Liver (tissue), 9 donors: ENCODE data around the gene MARCHF10. TPM values are rescaled to one million over a fixed set of nuclear protein-coding genes. Genes with fewer than 3 reads are reported as not detected.

Experiments used
- DNase-seq: peaks from one replicate; pipeline ENCODE4 v3.0.0-alpha.2; 2017; ENCODE audit warnings: low spot score
- H3K27ac ChIP-seq, 2 donors: one replicate each; pipeline ENCODE4 v1.7.0; 2013; ENCODE audit warnings: inconsistent platforms in 2 of 2, low read length in 2 of 2, control low read depth in 1 of 2, low read depth in 1 of 2, mild to moderate bottlenecking in 1 of 2
- H3K27me3 ChIP-seq, 4 donors: one replicate each; pipeline versions ENCODE4 v1.6.1 to v1.7.0; 2013; ENCODE audit warnings: low read length in 3 of 4, inconsistent platforms in 1 of 4, mild to moderate bottlenecking in 1 of 4, moderate library complexity in 1 of 4; ENCODE audit not compliant: control insufficient read depth in 4 of 4, insufficient read depth in 4 of 4
- H3K36me3 ChIP-seq, 4 donors: one replicate each; pipeline versions ENCODE4 v1.6.1 to v1.7.0; 2013; ENCODE audit warnings: low read length in 3 of 4, mild to moderate bottlenecking in 3 of 4, low read depth in 1 of 4, moderate library complexity in 1 of 4; ENCODE audit not compliant: control insufficient read depth in 4 of 4, insufficient read depth in 3 of 4
- H3K4me1 ChIP-seq, 4 donors: one replicate each; pipeline versions ENCODE4 v1.6.1 to v1.7.0; 2013; ENCODE audit warnings: low read length in 3 of 4, mild to moderate bottlenecking in 3 of 4, moderate library complexity in 1 of 4; ENCODE audit not compliant: control insufficient read depth in 4 of 4, insufficient read depth in 4 of 4
- H3K4me3 ChIP-seq, 3 donors: one replicate each; pipeline versions ENCODE4 v1.6.1 to v1.7.0; 2013; ENCODE audit warnings: low read length in 3 of 3, control low read depth in 1 of 3, low read depth in 1 of 3, mild to moderate bottlenecking in 1 of 3
- H3K9ac ChIP-seq, 2 donors: one replicate each; pipeline ENCODE4 v1.7.0; 2013; ENCODE audit warnings: low read length in 2 of 2, mild to moderate bottlenecking in 2 of 2, moderate library complexity in 2 of 2, control low read depth in 1 of 2, low read depth in 1 of 2
- H3K9me3 ChIP-seq, 4 donors: one replicate each; pipeline versions ENCODE4 v1.6.1 to v1.7.0; 2013; ENCODE audit warnings: low read length in 3 of 4; ENCODE audit not compliant: control insufficient read depth in 4 of 4
- FOXA2 ChIP-seq: IDR thresholded peaks from 2 replicates; pipeline ENCODE4 v1.6.1; 2016; ENCODE audit warnings: antibody characterized with exemption
- GABPA ChIP-seq, 2 donors: IDR thresholded peaks in 1 of 2; conservative IDR thresholded peaks in 1 of 2; 2 replicates each; pipeline ENCODE4 v1.6.1; 2016; ENCODE audit warnings: antibody characterized with exemption in 2 of 2, mild to moderate bottlenecking in 1 of 2, moderate library complexity in 1 of 2
- HNF4A ChIP-seq, 2 donors: conservative IDR thresholded peaks; 2 replicates each; pipeline ENCODE4 v1.6.1; 2016; ENCODE audit warnings: antibody characterized with exemption in 2 of 2, mild to moderate bottlenecking in 2 of 2
- HNF4G ChIP-seq: IDR thresholded peaks from 2 replicates; pipeline ENCODE4 v1.6.1; 2016; ENCODE audit warnings: antibody characterized with exemption
- NR2F2 ChIP-seq: IDR thresholded peaks from 2 replicates; pipeline ENCODE4 v1.6.1; 2016; ENCODE audit warnings: antibody characterized with exemption
- RAD21 ChIP-seq, 2 donors: IDR thresholded peaks; 2 replicates each; pipeline ENCODE4 v1.6.1; 2016; ENCODE audit warnings: antibody characterized with exemption in 2 of 2, mild to moderate bottlenecking in 2 of 2
- RXRA ChIP-seq, 2 donors: IDR thresholded peaks; 2 replicates each; pipeline ENCODE4 v1.6.1; 2017 to 2018; ENCODE audit warnings: antibody characterized with exemption in 2 of 2, mild to moderate bottlenecking in 1 of 2
- SP1 ChIP-seq: IDR thresholded peaks from 2 replicates; pipeline ENCODE4 v1.6.1; 2018; ENCODE audit warnings: antibody characterized with exemption, mild to moderate bottlenecking
- WGBS: extraction: QIAGEN DNeasy Blood & Tissue Kit; methylation state at CpG from one replicate; pipeline ENCODE4 v1.1.7; 2013; 5-methylcytosine and 5-hydroxymethylcytosine counted together
- polyA plus RNA-seq, 2 donors: library from polyadenylated mRNA; stranded (reverse) in 1 of 2; unstranded in 1 of 2; fragments of 200-250 nt in 1 of 2; fragments of >200 nt in 1 of 2; fragmentation: Nextera tagmentation in 1 of 2; extraction: Ambion mirVana in 1 of 2; gene quantifications; one replicate each; pipeline versions ENCODE4 v1.2.1 to v1.2.3, GENCODE V29; 2013 to 2015
- total RNA-seq, 2 donors: library from RNA; depleted of rRNA; stranded (reverse); fragments of >200 nt; gene quantifications; one replicate each; pipeline ENCODE4 v1.2.3, GENCODE V29; 2014
- TF ChIP-seq, protein P1 (sequence below): IDR thresholded peaks from 2 replicates; pipeline ENCODE4 v1.6.1; 2016; ENCODE audit warnings: antibody characterized with exemption
- TF ChIP-seq, protein P2 (sequence below): IDR thresholded peaks from 2 replicates; pipeline ENCODE4 v1.6.1; 2016; ENCODE audit warnings: antibody characterized with exemption
- TF ChIP-seq, protein P3 (sequence below): fragments of 150-350 bp; IDR thresholded peaks from 2 replicates; pipeline ENCODE4 v1.5.1; 2017; ENCODE audit warnings: improper control_type of control experiment, low read depth, low read length; ENCODE audit not compliant: missing input control
- donor health status: healthy.
- donor health status: healthy.
- donor health status: healthy.
- donor health status: healthy.
- donor health status: healthy.

The MARCHF10 gene
- total and polyA plus RNA-seq, 4 donors, result not detected

DNA sequence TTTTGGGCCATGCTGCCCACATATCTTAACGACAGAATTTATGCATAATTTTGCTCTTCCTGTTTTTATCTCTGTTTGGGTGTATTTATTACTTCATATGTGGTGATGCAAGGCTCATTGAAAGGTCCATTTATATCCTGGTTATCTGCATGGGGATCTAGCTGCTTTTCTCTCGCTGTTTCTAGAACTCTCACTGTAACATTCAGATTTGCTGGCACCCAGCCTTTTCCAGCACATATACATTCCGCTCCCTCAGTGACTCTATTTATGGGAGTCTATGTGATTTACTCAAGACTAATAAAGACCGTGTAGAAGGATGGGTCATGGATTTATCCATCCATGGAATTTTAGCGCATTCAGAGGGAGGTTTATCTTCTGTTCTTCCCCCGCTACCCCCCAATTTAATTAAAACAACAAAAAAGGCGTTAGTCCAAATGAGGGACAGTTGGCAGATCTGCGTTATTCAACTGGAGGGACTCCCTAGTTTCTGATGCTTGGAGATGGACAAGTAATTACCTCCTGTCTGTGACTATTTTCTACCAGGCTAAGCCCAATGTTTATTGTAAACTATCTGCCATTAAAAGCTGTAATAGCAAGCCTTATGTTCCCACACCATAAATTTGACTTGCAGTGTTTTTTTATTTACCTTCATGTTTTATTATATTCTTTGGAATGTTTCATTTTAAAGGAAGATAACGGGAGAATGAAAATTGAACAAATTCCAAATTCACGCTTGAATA, 19.8 kb upstream of the MARCHF10 start:
- no peak overlapping the region for H3K9ac ChIP-seq
- no peaks in the 10 kb centered on the region for H3K4me1 ChIP-seq
- no peaks in the 10 kb centered on the region for H3K9me3 ChIP-seq
- WGBS, result 68% methylated on average over 10 of the region's 10 CpGs
- TF ChIP-seq NR2F2, result no peak
- TF ChIP-seq HNF4G, result no peak
- TF ChIP-seq, protein P1, sequence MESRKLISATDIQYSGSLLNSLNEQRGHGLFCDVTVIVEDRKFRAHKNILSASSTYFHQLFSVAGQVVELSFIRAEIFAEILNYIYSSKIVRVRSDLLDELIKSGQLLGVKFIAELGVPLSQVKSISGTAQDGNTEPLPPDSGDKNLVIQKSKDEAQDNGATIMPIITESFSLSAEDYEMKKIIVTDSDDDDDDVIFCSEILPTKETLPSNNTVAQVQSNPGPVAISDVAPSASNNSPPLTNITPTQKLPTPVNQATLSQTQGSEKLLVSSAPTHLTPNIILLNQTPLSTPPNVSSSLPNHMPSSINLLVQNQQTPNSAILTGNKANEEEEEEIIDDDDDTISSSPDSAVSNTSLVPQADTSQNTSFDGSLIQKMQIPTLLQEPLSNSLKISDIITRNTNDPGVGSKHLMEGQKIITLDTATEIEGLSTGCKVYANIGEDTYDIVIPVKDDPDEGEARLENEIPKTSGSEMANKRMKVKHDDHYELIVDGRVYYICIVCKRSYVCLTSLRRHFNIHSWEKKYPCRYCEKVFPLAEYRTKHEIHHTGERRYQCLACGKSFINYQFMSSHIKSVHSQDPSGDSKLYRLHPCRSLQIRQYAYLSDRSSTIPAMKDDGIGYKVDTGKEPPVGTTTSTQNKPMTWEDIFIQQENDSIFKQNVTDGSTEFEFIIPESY, result no peak
- TF ChIP-seq SP1, result no peak
- H3K27ac ChIP-seq, result no peak overlapping the region
- no peak overlapping the region for H3K4me3 ChIP-seq
- no peak for DNase-seq
- H3K36me3 ChIP-seq, result no peaks in the 10 kb centered on the region
- H3K27me3 ChIP-seq, result peaks cover 0 to 2% (median 0%) of the 10 kb centered on the region in 4 donors

GRCh38 chr17:62826956-62827355, 18.8 kb upstream of the MARCHF10 start:
- no peak overlapping the region for H3K9ac ChIP-seq
- no peak for DNase-seq
- WGBS, result 73% methylated on average over 3 of the region's 3 CpGs
- H3K9me3 ChIP-seq, result no peaks in the 10 kb centered on the region
- no peaks in the 10 kb centered on the region for H3K4me1 ChIP-seq
- H3K4me3 ChIP-seq, result no peak overlapping the region
- peaks cover 0 to 2% (median 0%) of the 10 kb centered on the region in 4 donors for H3K27me3 ChIP-seq
- no peaks in the 10 kb centered on the region for H3K36me3 ChIP-seq
- no peak overlapping the region for H3K27ac ChIP-seq
- TF ChIP-seq, protein P1, result no peak
- no peak for TF ChIP-seq FOXA2
- no peak for TF ChIP-seq NR2F2
- TF ChIP-seq, protein P2, sequence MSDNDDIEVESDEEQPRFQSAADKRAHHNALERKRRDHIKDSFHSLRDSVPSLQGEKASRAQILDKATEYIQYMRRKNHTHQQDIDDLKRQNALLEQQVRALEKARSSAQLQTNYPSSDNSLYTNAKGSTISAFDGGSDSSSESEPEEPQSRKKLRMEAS, result no peak
- no peak for TF ChIP-seq RXRA (IDR thresholded peaks at IDR 0.05)
- no peak for TF ChIP-seq GABPA (IDR thresholded peaks at IDR 0.05 in 1 of 2, conservative IDR thresholded peaks at IDR 0.05 in 1 of 2)
- TF ChIP-seq HNF4A (conservative IDR thresholded peaks at IDR 0.05), result no peak
- TF ChIP-seq RAD21 (IDR thresholded peaks at IDR 0.05), result no peak
- TF ChIP-seq, protein P3, sequence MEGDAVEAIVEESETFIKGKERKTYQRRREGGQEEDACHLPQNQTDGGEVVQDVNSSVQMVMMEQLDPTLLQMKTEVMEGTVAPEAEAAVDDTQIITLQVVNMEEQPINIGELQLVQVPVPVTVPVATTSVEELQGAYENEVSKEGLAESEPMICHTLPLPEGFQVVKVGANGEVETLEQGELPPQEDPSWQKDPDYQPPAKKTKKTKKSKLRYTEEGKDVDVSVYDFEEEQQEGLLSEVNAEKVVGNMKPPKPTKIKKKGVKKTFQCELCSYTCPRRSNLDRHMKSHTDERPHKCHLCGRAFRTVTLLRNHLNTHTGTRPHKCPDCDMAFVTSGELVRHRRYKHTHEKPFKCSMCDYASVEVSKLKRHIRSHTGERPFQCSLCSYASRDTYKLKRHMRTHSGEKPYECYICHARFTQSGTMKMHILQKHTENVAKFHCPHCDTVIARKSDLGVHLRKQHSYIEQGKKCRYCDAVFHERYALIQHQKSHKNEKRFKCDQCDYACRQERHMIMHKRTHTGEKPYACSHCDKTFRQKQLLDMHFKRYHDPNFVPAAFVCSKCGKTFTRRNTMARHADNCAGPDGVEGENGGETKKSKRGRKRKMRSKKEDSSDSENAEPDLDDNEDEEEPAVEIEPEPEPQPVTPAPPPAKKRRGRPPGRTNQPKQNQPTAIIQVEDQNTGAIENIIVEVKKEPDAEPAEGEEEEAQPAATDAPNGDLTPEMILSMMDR, result no peak
